HEK293T (cell line): ENCODE data around the gene CAMSAP2.

ENCODE experiments used
- CTCF ChIA-PET: fragments of 350-600 bp; formaldehyde crosslinking; extraction: SDS; loops from one replicate; lab custom pipeline; 2021; ENCODE audit warnings: antibody characterized with exemption, inconsistent platforms; lab: Yijun Ruan, JAX
- POLR2A ChIA-PET: fragments of 350-600 bp; formaldehyde crosslinking; extraction: SDS; loops from one replicate; lab custom pipeline; 2020; ENCODE audit warnings: antibody characterized with exemption, inconsistent platforms; lab: Yijun Ruan, JAX
- DNase-seq: peaks from one replicate; pipeline ENCODE4 v3.0.0; 2012; ENCODE audit warnings: mixed read lengths; ENCODE audit errors: extremely low spot score
- ARNT ChIP-seq: fragments of 450-650 bp; IDR thresholded peaks from 2 replicates; pipeline ENCODE4 v1.6.1; 2017; ENCODE audit warnings: mild to moderate bottlenecking
- BHLHE40 ChIP-seq: fragments of 450-650 bp; IDR thresholded peaks from 2 replicates; pipeline ENCODE4 v1.6.1; 2016; ENCODE audit warnings: mild to moderate bottlenecking, moderate library complexity, borderline replicate concordance
- CTBP1 ChIP-seq: fragments of 450-650 bp; IDR thresholded peaks from 2 replicates; pipeline ENCODE4 v1.6.1; 2016; ENCODE audit warnings: borderline replicate concordance
- ELF4 ChIP-seq: fragments of 450-650 bp; IDR thresholded peaks from 2 replicates; pipeline ENCODE4 v1.6.1; 2017; ENCODE audit warnings: antibody characterized with exemption
- FOXA1 ChIP-seq: fragments of 450-650 bp; IDR thresholded peaks from 2 replicates; pipeline ENCODE4 v1.6.1; 2016; ENCODE audit warnings: mild to moderate bottlenecking
- FOXK2 ChIP-seq: fragments of 450-650 bp; IDR thresholded peaks from 2 replicates; pipeline ENCODE4 v1.6.1; 2016; ENCODE audit warnings: mild to moderate bottlenecking
- FOXM1 ChIP-seq: fragments of 450-650 bp; IDR thresholded peaks from 2 replicates; pipeline ENCODE4 v1.6.1; 2017; ENCODE audit warnings: mild to moderate bottlenecking, borderline replicate concordance
- HDGF ChIP-seq: fragments of 450-650 bp; IDR thresholded peaks from 2 replicates; pipeline ENCODE4 v1.6.1; 2017; ENCODE audit warnings: antibody characterized with exemption, borderline replicate concordance
- L3MBTL2 ChIP-seq: fragments of 450-650 bp; conservative IDR thresholded peaks from 2 replicates; pipeline ENCODE4 v1.6.1; 2016; ENCODE audit warnings: mild to moderate bottlenecking
- LEF1 ChIP-seq: fragments of 450-650 bp; IDR thresholded peaks from 2 replicates; pipeline ENCODE4 v1.6.1; 2017; ENCODE audit warnings: mild to moderate bottlenecking, borderline replicate concordance
- NFRKB ChIP-seq: fragments of 450-650 bp; IDR thresholded peaks from 2 replicates; pipeline ENCODE4 v1.6.1; 2016; ENCODE audit warnings: mild to moderate bottlenecking, moderate library complexity
- SP1 ChIP-seq: fragments of 450-650 bp; IDR thresholded peaks from 2 replicates; pipeline ENCODE4 v1.6.1; 2017
- SUZ12 ChIP-seq: fragments of 450-650 bp; IDR thresholded peaks from 2 replicates; pipeline ENCODE4 v1.6.1; 2016; ENCODE audit warnings: mild to moderate bottlenecking
- TARDBP ChIP-seq: fragments of 450-650 bp; IDR thresholded peaks from 2 replicates; pipeline ENCODE4 v1.6.1; 2016
- ZNF384 ChIP-seq: fragments of 450-650 bp; IDR thresholded peaks from 2 replicates; pipeline ENCODE4 v1.6.1; 2016
- TF ChIP-seq, protein P1 (sequence below): fragments of 450-650 bp; IDR thresholded peaks from 2 replicates; pipeline ENCODE4 v1.6.1; 2016

CAMSAP2 gene

GRCh38 chr1:200894712-200895442, 156.2 kb downstream of the CAMSAP2 start, which contains the start of gene INAVA:
INAVA (plus strand) TSS chr1:200894900; CDS start chr1:200898401, 3,501 bp downstream.
- ChIA-PET POLR2A (interaction anchor here (0.6 kb wide), 1 partner anchor 276 kb away, joined by 4 read pairs; no protein-coding TSS in a partner anchor), CTCF (no interaction called here)
- DNase-seq = no peak
- no peak for TF ChIP-seq SUZ12
- no peak for TF ChIP-seq FOXK2
- TF ChIP-seq, protein P1, sequence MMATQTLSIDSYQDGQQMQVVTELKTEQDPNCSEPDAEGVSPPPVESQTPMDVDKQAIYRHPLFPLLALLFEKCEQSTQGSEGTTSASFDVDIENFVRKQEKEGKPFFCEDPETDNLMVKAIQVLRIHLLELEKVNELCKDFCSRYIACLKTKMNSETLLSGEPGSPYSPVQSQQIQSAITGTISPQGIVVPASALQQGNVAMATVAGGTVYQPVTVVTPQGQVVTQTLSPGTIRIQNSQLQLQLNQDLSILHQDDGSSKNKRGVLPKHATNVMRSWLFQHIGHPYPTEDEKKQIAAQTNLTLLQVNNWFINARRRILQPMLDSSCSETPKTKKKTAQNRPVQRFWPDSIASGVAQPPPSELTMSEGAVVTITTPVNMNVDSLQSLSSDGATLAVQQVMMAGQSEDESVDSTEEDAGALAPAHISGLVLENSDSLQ = no peak
- no peak for TF ChIP-seq ARNT
- no peak for TF ChIP-seq HDGF
- TF ChIP-seq ELF4 = no peak
- no peak for TF ChIP-seq NFRKB
- no peak for TF ChIP-seq FOXM1
- no peak for TF ChIP-seq SP1
- TF ChIP-seq BHLHE40 = no peak

DNA sequence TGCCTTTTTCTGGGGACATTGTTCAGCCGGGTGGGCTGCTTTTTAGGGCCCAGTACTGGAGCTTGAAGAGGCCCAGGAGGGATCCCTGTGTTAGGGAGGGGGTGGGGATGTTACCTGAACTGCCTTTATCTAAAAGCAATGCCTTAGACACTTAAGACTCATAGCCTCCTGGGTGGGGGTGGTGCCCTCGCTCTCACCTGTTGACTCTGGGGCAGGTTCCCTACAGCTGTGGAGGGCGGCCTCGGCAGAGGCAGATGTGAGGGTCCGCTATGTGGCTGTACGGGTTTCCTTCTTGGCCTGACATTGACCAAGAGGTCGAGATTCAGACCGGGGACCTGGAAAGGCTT, 156.7 kb downstream of the CAMSAP2 start:
- no peak for DNase-seq
- no peak for TF ChIP-seq SUZ12
- no peak for TF ChIP-seq FOXA1
- TF ChIP-seq FOXM1 = no peak
- TF ChIP-seq SP1 = no peak
- no peak for TF ChIP-seq NFRKB
- TF ChIP-seq L3MBTL2 = no peak
- TF ChIP-seq ELF4 = no peak
- TF ChIP-seq CTBP1 = no peak
- TF ChIP-seq TARDBP = no peak
- TF ChIP-seq ZNF384 = no peak
- TF ChIP-seq LEF1 = no peak
- TF ChIP-seq HDGF = no peak
- TF ChIP-seq FOXK2 = no peak
- POLR2A ChIA-PET = interaction anchor here (0.6 kb wide), 1 partner anchor 277 kb away, joined by 4 read pairs; no protein-coding TSS in a partner anchor
- CTCF ChIA-PET = no interaction called here

DNA sequence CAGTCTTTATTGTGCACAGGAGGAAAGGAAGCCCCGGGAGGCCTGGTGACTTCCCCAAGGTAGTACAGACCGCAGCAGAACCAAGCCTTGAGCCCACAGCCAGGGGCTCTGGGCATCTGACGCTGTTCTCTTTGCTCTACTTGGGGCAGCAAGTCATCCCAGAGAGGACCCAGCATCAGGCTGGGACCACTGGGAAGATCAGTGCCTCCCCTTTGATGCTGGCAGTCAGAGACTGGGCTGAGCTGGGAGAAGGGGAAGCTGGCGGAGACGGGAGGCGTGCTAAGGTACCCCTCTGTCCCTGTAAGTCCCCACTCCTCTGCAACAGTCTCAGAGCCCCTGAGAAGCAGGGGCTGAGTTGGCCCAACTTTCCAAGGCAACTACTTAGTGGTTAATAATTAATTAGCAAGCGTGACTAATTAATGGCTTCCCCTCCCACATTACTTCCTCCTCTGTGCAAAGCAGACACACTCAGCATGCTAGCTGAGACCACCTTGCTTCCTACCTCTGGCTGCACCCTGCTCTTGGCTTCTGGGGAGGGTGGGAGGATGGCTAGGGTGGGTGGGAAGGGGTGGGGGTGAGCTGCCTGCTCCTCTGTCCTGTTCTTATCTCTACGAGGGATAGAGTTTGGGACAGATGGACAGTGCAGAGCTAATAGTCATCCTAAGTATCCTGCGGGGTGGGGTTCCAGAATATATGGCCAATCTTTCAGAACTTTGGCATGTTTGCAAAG, 157.3 kb downstream of the CAMSAP2 start:
- no peak for DNase-seq
- ChIA-PET CTCF (interaction anchor here (1.2 kb wide), 1 partner anchor 76 kb away, joined by 3 read pairs; no protein-coding TSS in a partner anchor), POLR2A (interaction anchor here (0.6 kb wide), 1 partner anchor 277 kb away, joined by 4 read pairs; no protein-coding TSS in a partner anchor)
- TF ChIP-seq L3MBTL2 (no peak), HDGF (no peak), BHLHE40 (no peak), ARNT (no peak)

DNA sequence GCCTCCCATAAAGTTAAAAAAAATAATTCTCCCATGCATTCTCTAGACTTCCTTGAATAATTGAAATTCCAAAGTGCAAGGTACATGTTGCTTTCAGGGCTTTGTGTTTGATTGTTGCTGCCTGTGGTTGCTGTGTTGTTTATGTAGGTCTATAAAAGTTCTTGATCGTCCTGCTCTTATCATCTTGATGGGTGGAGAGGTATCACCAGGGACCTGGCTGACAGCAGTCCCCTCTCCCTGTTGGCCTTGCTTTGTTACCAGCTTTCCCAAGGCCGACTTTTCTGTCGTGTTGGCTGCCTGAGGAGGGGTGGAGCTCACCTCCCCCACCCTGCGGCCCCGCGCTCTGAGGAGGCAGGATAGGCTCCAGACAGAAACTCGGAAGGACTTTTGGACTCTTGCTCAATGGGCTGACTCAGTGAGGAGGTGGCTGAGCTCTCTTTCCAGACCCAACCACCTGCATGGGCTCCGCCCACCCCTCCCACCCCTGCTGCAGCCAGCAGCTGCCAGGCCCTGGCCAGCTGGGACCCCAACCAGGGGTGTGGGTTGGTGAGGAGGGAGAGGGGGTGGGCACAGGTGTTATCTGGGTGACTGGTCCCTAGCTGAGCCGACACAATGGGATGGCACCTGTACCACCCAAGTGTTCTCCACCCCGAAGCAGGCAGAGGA, 158.0 kb downstream of the CAMSAP2 start:
- TF ChIP-seq FOXM1 = no peak
- TF ChIP-seq BHLHE40 = no peak
- no peak for DNase-seq
- POLR2A ChIA-PET = no interaction called here
- CTCF ChIA-PET = interaction anchor here (1.2 kb wide), 1 partner anchor 75 kb away, joined by 3 read pairs; no protein-coding TSS in a partner anchor

GRCh38 chr1:200897259-200897658, 158.6 kb downstream of the CAMSAP2 start:
- ChIA-PET POLR2A (no interaction called here), CTCF (no interaction called here)
- no peak for DNase-seq
- TF ChIP-seq ELF4 = no peak
- TF ChIP-seq TARDBP = no peak
- TF ChIP-seq SUZ12 = no peak
- TF ChIP-seq FOXM1 = no peak
- TF ChIP-seq HDGF = no peak
- no peak for TF ChIP-seq SP1
- no peak for TF ChIP-seq ZNF384
- TF ChIP-seq, protein P1 = no peak
- no peak for TF ChIP-seq FOXA1
- no peak for TF ChIP-seq BHLHE40
- TF ChIP-seq LEF1 = no peak

DNA sequence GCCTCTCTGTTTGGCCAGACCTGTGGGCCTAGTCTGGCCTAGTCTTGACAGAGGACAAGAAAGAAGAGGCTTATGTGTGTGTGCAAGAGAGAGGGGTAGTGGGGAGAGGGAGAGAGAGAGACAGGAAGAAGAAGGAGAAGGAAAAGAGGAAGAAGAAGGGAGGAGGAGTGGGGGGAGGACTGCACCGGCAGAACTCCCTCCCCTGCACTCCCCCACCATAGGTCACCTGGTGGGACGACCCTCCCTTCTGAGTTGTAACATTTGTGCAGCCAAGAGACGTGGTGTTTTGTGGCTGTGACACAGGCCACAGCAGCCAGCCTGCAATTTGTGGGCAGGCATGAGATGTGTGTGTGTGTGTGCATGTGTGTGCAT, 160.3 kb downstream of the CAMSAP2 start:
- ChIA-PET CTCF (no interaction called here), POLR2A (no interaction called here)
- no peak for DNase-seq
- no peak for TF ChIP-seq ELF4
- no peak for TF ChIP-seq ZNF384
- no peak for TF ChIP-seq L3MBTL2
- no peak for TF ChIP-seq SUZ12
- TF ChIP-seq BHLHE40 = no peak
- no peak for TF ChIP-seq NFRKB
- TF ChIP-seq, protein P1 = no peak
- no peak for TF ChIP-seq HDGF
- TF ChIP-seq LEF1 = no peak
- TF ChIP-seq ARNT = no peak
- TF ChIP-seq FOXK2 = no peak
